ENCODE data around the gene DOCK11. TPM values are rescaled to one million over a fixed set of nuclear protein-coding genes. Genes with fewer than 3 reads are reported as not detected.

DOCK11 gene
- total RNA-seq (2013) = 135 TPM
- polyA plus RNA-seq (10 to 100 TPM; 20.8 to 39.7 (median 34.8) TPM), polyA minus RNA-seq (43.6 and 59.2 TPM in 2 replicates), total RNA-seq (92.0 to 351 (median 236) reads per million in 11 experiments)

DNA sequence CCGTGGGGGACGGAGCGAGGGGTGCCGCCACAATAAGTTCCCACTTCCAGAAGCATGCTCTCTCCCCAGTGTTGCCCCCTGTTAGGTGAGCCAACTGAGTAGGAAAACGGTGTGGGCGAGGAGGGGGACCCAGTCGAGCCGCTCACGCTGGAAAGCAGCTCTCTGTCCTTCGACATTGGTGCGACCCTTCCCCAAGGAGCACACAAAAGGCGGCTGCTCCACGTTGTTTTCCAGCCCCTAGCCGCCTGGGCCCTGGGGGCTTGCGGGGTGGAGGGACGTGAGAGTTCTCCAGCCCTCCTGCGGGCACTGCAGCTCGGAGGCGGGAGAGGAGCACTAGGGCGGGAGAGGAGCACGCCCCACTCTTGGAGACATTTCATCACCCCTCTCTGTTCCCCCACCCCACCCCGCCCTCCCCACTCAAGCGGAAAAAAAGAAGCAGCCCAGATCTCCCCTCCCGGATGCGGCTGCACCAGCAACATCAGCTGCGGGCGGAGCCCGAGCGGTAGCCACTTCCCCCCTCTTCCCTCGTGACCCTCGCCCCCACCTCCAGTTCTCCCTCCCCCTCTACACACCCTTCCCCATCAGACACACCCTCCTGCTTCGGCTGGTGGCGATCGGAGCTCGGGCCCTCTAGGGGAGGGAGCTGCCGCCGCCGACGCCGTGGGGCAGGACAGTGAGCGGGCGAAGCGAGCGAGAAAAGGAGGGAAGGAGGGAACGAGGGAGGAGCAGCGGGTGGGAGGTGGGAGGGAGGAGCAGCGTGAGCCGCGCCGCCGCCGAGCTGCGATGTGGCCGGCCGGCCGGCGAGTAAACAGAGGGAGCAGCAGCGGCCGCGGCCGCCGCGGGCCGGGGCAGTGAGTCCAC, at the start of gene DOCK11:
Gene DOCK11, plus strand, starts transcription at position 755 of the 861 bp plus-strand sequence. CDS start 157 bp downstream, outside the sequence.
- H3K9ac ChIP-seq (ENCODE audit: insufficient read depth, low read length, poor library complexity, severe bottlenecking) = peak within 1 kb of the TSS; percentile 72
- peak within 1 kb of the TSS; percentile 75 for H3K4me2 ChIP-seq (replicated peaks; ENCODE audit: extremely low read depth, low read length, poor library complexity, severe bottlenecking)
- no peaks in the 10 kb centered on the region for H3K27me3 ChIP-seq (ENCODE audit: control insufficient read depth in 2 of 2, insufficient read depth in 2 of 2, low read length in 2 of 2)
- peaks cover 45% of the 10 kb centered on the region for H3K79me2 ChIP-seq (ENCODE audit: insufficient read depth, low read length)
- peak within 1 kb of the TSS; percentile 67 to 87 (median 81) for H3K4me3 ChIP-seq (replicated peaks in 1 of 3; ENCODE audit: low read depth in 2 of 3, low read length in 3 of 3)
- H3K27ac Mint-ChIP-seq = peak within 1 kb of the TSS; percentile 93 to 98 (median 96)
- H3K4me1 ChIP-seq (ENCODE audit: control insufficient read depth in 1 of 2, insufficient read depth in 2 of 2, low read length in 2 of 2) = peaks cover 24 to 27% of the 10 kb centered on the region in 2 donors
- peaks cover 0 to 18% (median 1%) of the 10 kb centered on the region in 7 donors for H3K9me3 Mint-ChIP-seq
- H3K9me3 ChIP-seq (replicated peaks in 1 of 2; ENCODE audit: control insufficient read depth in 1 of 2, insufficient read depth in 1 of 2, low read length in 2 of 2) = no peaks in the 10 kb centered on the region
- TF ChIP-seq, protein P1, sequence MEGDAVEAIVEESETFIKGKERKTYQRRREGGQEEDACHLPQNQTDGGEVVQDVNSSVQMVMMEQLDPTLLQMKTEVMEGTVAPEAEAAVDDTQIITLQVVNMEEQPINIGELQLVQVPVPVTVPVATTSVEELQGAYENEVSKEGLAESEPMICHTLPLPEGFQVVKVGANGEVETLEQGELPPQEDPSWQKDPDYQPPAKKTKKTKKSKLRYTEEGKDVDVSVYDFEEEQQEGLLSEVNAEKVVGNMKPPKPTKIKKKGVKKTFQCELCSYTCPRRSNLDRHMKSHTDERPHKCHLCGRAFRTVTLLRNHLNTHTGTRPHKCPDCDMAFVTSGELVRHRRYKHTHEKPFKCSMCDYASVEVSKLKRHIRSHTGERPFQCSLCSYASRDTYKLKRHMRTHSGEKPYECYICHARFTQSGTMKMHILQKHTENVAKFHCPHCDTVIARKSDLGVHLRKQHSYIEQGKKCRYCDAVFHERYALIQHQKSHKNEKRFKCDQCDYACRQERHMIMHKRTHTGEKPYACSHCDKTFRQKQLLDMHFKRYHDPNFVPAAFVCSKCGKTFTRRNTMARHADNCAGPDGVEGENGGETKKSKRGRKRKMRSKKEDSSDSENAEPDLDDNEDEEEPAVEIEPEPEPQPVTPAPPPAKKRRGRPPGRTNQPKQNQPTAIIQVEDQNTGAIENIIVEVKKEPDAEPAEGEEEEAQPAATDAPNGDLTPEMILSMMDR (IDR thresholded peaks at IDR 0.05) = no peak
- WGBS (ENCODE audit: insufficient coverage) = 3% methylated on average over 20 of the region's 64 CpGs
- H3K4me1 Mint-ChIP-seq = peaks cover 29% of the 10 kb centered on the region
- peaks cover 4 to 7% of the 10 kb centered on the region in 2 donors for H3K36me3 ChIP-seq (replicated peaks in 1 of 2; ENCODE audit: control insufficient read depth in 1 of 2, insufficient read depth in 2 of 2, low read length in 2 of 2)
- H3K27me3 Mint-ChIP-seq (ENCODE audit: low read depth in 3 of 3) = peaks cover 0 to 2% (median 1%) of the 10 kb centered on the region in 3 donors
- peak within 1 kb of the TSS; percentile 82 to 88 for H3K27ac ChIP-seq (ENCODE audit: low read depth in 1 of 2, low read length in 2 of 2)
- peaks cover 15% of the 10 kb centered on the region for H4K20me1 ChIP-seq (ENCODE audit: insufficient read depth, low read length)
- DNase-seq = peak; percentile 78 to 87 (median 86)
- peak within 1 kb of the TSS; percentile 98 for H3K4me3 Mint-ChIP-seq
- intact Hi-C loops (cut with micrococcal nuclease) = loop anchor here (5.0 to 10.0 kb wide), 2 partner anchors 42 to 60 kb away; no protein-coding TSS in a partner anchor
- peak within 1 kb of the TSS; percentile 76 for H2AFZ ChIP-seq (ENCODE audit: insufficient read depth, low read depth, low read length, poor library complexity, severe bottlenecking)
- H3K36me3 Mint-ChIP-seq = peaks cover 6 to 10% of the 10 kb centered on the region in 2 donors

DNA sequence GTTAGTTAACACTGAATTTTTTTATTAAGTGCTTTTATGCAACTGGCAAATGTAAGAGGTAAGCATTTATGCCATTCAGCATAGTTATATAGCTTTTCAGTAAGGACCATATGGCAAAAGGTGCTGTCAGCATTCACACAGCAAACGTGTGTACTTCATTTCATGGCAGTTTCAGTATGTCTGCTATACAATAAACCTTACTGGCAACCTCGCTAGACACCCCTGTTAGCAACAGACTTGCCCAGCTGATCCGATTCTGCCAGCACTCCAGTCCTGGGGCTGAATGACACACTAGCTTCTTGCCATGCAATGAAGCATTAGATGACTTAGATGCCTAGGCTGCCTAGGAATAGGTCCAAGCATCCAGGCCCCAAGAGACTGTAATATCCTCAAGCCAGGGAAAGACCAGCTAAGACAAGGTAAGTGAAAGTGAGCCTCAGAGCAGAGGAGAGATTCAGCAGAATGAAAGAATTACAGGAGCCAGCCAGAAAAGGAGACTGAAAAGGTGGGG, 47.3 kb upstream of the DOCK11 start:
- no peaks in the 10 kb centered on the region for H3K4me1 Mint-ChIP-seq
- peaks cover 30 to 45% of the 10 kb centered on the region in 2 donors for H3K36me3 Mint-ChIP-seq
- Histone ChIP-seq H3K9me3 (replicated peaks in 1 of 2; ENCODE audit: control insufficient read depth in 1 of 2, insufficient read depth in 1 of 2, low read length in 2 of 2) (no peaks in the 10 kb centered on the region), H3K27me3 (ENCODE audit: control insufficient read depth in 2 of 2, insufficient read depth in 2 of 2, low read length in 2 of 2) (peaks cover 0 to 2% of the 10 kb centered on the region in 2 donors), H3K36me3 (replicated peaks in 1 of 2; ENCODE audit: control insufficient read depth in 1 of 2, insufficient read depth in 2 of 2, low read length in 2 of 2) (peaks cover 18 to 66% of the 10 kb centered on the region in 2 donors), H3K4me1 (ENCODE audit: control insufficient read depth in 1 of 2, insufficient read depth in 2 of 2, low read length in 2 of 2) (no peaks in the 10 kb centered on the region), H3K27ac (ENCODE audit: low read depth in 1 of 2, low read length in 2 of 2) (no peak overlapping the region), H3K4me2 (replicated peaks; ENCODE audit: extremely low read depth, low read length, poor library complexity, severe bottlenecking) (no peak overlapping the region), H3K79me2 (ENCODE audit: insufficient read depth, low read length) (no peaks in the 10 kb centered on the region), H2AFZ (ENCODE audit: insufficient read depth, low read depth, low read length, poor library complexity, severe bottlenecking) (no peak overlapping the region), H3K4me3 (replicated peaks in 1 of 3; ENCODE audit: low read depth in 2 of 3, low read length in 3 of 3) (no peak overlapping the region), H3K9ac (ENCODE audit: insufficient read depth, low read length, poor library complexity, severe bottlenecking) (no peak overlapping the region), H4K20me1 (ENCODE audit: insufficient read depth, low read length) (no peaks in the 10 kb centered on the region)
- TF ChIP-seq, protein P1 (IDR thresholded peaks at IDR 0.05) = no peak
- no peak for DNase-seq
- no peaks in the 10 kb centered on the region for H3K9me3 Mint-ChIP-seq
- H3K27ac Mint-ChIP-seq = no peak overlapping the region
- intact Hi-C loops (cut with micrococcal nuclease) = no loop called here
- H3K27me3 Mint-ChIP-seq (ENCODE audit: low read depth in 3 of 3) = peaks cover 0 to 5% (median 0%) of the 10 kb centered on the region in 3 donors
- no CpG with 5 or more reads among the region's 3 CpGs for WGBS (ENCODE audit: insufficient coverage)
- H3K4me3 Mint-ChIP-seq = no peak overlapping the region

Measured in CD14-positive monocyte (primary cell).